GM08714 (cell line): Measurements from ENCODE around the gene CD300E.
"Not testable (repeated sequence)": the region's sequence is repeated elsewhere in the genome, so short reads cannot be mapped to it uniquely, and the experiment has no call there.

Experiments used
- H3K4me3 ChIP-seq: fragments of 200-500 bp; sonication (Bioruptor generic); 2 replicates; pipeline ENCODE4 v1.5.1; 2014; ENCODE audit warnings: mild to moderate bottlenecking, low read length, inconsistent platforms
- ZNF274 ChIP-seq: IDR thresholded peaks from 2 replicates; pipeline ENCODE4 v1.6.1; 2012; ENCODE audit warnings: mild to moderate bottlenecking, low read depth, low read length

The CD300E gene

GRCh38 chr17:74642556-74642955, 19.0 kb upstream of the CD300E start:
- no peak overlapping the region for H3K4me3 ChIP-seq
- no peak for TF ChIP-seq ZNF274

GRCh38 chr17:74641958-74642298, 18.4 kb upstream of the CD300E start:
- no peak for TF ChIP-seq ZNF274
- no peak overlapping the region for H3K4me3 ChIP-seq

GRCh38 chr17:74641224-74641957, 17.9 kb upstream of the CD300E start:
- no peak for TF ChIP-seq ZNF274
- H3K4me3 ChIP-seq, result no peak overlapping the region

- TF ChIP-seq ZNF274, result no peak
- no peak overlapping the region for H3K4me3 ChIP-seq
Measured at GRCh38 chr17:74639704-74640151, 16.2 kb upstream of the CD300E start.

DNA sequence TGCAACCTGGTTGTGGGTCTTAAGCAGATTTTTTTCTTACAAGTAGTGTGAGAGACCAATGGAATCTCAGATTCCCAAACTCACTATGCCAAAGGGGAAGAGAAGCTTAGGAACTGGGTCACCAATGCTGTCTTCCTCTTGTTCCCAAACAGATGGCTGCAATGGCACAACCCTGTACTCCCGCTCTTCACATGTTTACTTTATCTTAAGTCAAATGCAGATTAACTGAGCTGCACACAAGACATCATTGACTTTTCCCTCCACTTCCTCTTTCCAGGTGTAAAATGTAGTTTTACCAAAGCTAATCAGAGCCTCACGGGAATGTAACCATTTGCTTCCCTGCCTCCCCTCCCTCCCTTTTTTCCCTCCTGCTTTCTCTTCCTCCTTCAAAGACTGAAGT, 14.4 kb upstream of the CD300E start:
- H3K4me3 ChIP-seq, result no peak overlapping the region
- TF ChIP-seq ZNF274, result no peak

DNA sequence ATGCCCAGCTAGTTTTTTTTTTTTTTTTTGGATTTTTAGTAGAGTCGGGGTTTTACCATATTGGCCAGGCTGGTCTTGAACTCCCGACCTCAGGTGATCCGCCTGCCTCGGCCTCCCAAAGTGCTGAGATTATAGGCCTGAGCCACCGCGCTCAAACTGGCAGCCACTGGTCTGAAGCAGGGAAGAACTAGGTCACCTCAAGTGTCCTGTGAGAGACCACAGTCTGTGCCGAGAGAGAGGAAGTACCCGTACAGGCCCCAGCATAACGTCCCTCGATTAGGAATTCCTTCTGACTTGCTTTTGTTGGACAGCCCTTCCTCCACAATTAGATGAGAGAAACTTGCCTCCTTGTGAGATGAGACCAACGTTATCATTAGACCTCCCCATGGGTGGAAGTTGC, 13.7 kb upstream of the CD300E start:
- no peak for TF ChIP-seq ZNF274
- no peak overlapping the region for H3K4me3 ChIP-seq

DNA sequence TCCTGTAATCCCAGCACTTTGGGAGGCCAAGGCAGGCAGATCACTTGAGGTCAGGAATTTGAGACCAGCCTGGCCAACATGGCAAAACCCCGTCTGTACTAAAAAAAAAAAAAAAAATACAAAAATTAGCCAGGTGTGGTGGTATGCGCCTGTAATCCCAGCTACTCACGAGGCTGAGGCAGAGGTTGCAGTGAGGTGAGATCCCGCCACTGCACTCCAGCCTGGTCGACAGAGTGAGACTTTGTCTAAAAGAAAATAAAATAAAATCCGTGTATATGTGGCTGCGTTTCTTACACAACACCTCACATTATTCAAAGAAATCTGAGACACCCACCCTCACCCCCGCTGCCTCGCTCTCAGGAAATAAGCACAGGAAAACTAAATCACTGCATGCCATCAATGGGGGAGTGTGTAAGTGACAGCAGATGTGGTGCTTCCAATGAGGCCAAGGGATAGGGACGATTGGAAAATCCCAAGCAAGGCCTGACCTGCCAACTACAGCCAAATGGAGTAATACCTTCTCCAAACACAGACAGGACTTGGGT, 13.1 kb upstream of the CD300E start:
- not testable (repeated sequence) for H3K4me3 ChIP-seq

DNA sequence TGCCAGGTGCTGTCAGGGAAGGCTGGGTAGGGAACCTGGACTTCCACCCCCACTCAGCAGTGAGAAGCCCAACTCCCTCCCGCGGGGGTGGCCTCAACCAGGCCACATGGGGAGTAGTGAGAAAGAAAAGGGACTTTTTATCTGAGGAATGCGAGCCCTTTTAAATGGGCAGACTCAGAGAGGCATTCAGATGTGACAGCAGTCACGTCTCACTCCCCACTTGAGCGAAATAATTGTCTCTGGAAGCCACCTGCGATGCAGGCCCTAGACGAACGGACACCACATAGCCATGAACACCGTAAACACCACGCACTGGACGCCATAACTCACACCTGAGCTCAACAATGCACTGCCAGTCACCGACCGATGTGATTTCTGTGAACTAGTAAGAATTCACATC, 11.9 kb upstream of the CD300E start:
- H3K4me3 ChIP-seq, result no peak overlapping the region
- TF ChIP-seq ZNF274, result no peak

DNA sequence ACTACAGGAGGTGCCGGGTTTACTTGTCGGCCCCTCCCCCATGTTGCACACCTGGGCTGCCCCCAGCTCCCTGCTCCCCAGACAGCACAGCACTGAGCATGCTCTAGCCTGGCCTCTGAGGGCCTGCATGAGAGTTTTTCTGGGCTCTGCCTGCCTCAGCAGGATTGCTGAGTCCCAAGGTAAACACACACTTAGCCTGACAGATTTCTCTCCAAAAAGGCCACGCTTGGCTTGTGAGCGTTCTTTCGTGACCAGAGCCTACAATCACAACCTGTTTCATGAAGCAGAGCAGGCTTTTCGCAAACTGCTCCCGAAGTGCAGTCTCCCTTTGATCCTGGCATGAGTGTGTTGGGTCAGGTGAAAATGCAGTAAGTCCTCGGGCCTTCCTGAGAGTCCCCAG, 9.8 kb upstream of the CD300E start:
- H3K4me3 ChIP-seq, result no peak overlapping the region
- no peak for TF ChIP-seq ZNF274

GRCh38 chr17:74632617-74633016, 9.1 kb upstream of the CD300E start:
- TF ChIP-seq ZNF274, result no peak
- H3K4me3 ChIP-seq, result no peak overlapping the region

- no peak overlapping the region for H3K4me3 ChIP-seq
- TF ChIP-seq ZNF274, result no peak
Measured at GRCh38 chr17:74631468-74632450, 8.2 kb upstream of the CD300E start.

GRCh38 chr17:74630251-74630650, 6.7 kb upstream of the CD300E start:
- not testable (repeated sequence) for H3K4me3 ChIP-seq

DNA sequence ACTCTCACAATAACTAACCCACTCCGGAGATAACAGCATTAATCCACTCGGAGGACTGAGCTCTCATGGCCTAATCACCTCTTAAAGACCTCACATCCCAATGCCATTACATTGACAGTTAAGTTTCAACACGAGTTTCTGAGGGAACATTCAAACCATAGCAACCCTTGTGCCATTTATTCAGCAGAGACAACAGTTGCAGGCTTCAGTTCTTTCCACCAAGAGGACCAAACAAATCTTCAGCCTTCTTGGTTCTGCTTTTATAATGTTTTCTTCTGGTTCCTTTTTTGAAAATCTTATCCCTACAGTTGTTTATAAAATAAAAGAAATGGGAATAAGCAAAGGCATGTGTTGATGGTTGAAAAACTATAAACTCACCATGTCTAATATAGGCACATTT, 2.1 kb upstream of the CD300E start:
- H3K4me3 ChIP-seq, result no peak overlapping the region
- no peak for TF ChIP-seq ZNF274

GRCh38 chr17:74624131-74624530, 593 bp upstream of the CD300E start:
- no peak overlapping the region for H3K4me3 ChIP-seq
- TF ChIP-seq ZNF274, result no peak
